DMS114 treated with DMSO at 0.1 percent for 48 hours (cell line): ENCODE measurements around the gene CYB5R4.

Source experiments
- DNase-seq: peaks from one replicate; lab custom pipeline; 2025; ENCODE audit not compliant: unreplicated experiment; lab: John Stamatoyannopoulos, UW

Gene CYB5R4

GRCh38 chr6:83859410-83860358 is at the start of gene CYB5R4:
TSS of gene CYB5R4 (plus strand) at chr6:83859689. CDS start at chr6:83859783, 94 bp downstream.
- DNase-seq = peak; percentile 63

- DNase-seq = no peak
These were observed 46.9 kb upstream of the CYB5R4 start for GRCh38 chr6:83812595-83812994.

- DNase-seq = no peak
These were observed 43.7 kb upstream of the CYB5R4 start for GRCh38 chr6:83815631-83816272.

GRCh38 chr6:83822629-83823169 is 36.8 kb upstream of the CYB5R4 start:
- no peak for DNase-seq

- DNase-seq = no peak
These were observed 35.1 kb upstream of the CYB5R4 start for GRCh38 chr6:83824388-83824801.

GRCh38 chr6:83824831-83825230 is 34.7 kb upstream of the CYB5R4 start:
- no peak for DNase-seq

- DNase-seq = no peak
These were observed 32.4 kb upstream of the CYB5R4 start for GRCh38 chr6:83827050-83827449.

- no peak for DNase-seq
These were observed 20.8 kb upstream of the CYB5R4 start for GRCh38 chr6:83838727-83839126.

GRCh38 chr6:83844170-83844569 is 15.3 kb upstream of the CYB5R4 start:
- DNase-seq = no peak

- no peak for DNase-seq
These were observed 13.2 kb upstream of the CYB5R4 start for GRCh38 chr6:83846291-83846690.

GRCh38 chr6:83847179-83847578 is 12.3 kb upstream of the CYB5R4 start:
- no peak for DNase-seq

GRCh38 chr6:83849127-83849526 is 10.4 kb upstream of the CYB5R4 start:
- DNase-seq = no peak

- no peak for DNase-seq
These were observed 9.9 kb upstream of the CYB5R4 start for GRCh38 chr6:83849610-83850009.

- no peak for DNase-seq
These were observed 6.8 kb upstream of the CYB5R4 start for GRCh38 chr6:83852528-83853177.

GRCh38 chr6:83853178-83854000 is 6.1 kb upstream of the CYB5R4 start, which contains the start of gene RIPPLY2:
TSS of gene RIPPLY2 (plus strand) at chr6:83853360. CDS start at chr6:83853417, 57 bp downstream.
- DNase-seq = peak; percentile 31

- DNase-seq = no peak
These were observed 5.4 kb upstream of the CYB5R4 start for GRCh38 chr6:83854001-83854501.

GRCh38 chr6:83854766-83855165 is 4.7 kb upstream of the CYB5R4 start:
- DNase-seq = no peak

GRCh38 chr6:83860359-83860755 is 868 bp downstream of the CYB5R4 start:
- no peak for DNase-seq

GRCh38 chr6:83860782-83861495 is 1.4 kb downstream of the CYB5R4 start:
- no peak for DNase-seq
